Endothelial cell of umbilical vein (primary cell): ENCODE data around the gene TSPAN9. TPM values are rescaled to one million over a fixed set of nuclear protein-coding genes. Genes with fewer than 3 reads are reported as not detected.

Experiments used
- BruUV-seq: library from RNA; stranded (reverse); fragments of 400-500 nt; replicated peaks from 2 replicates; lab custom pipeline; 2021; lab: Mats Ljungman, UMichigan
- CTCF ChIA-PET: fragments of 300-600, 350-600 bp; sonication (Branson Sonifier 250); formaldehyde crosslinking; loops from one replicate; lab custom pipeline; 2021; ENCODE audit warnings: antibody characterized with exemption, inconsistent platforms; lab: Charles Lee
- POLR2A ChIA-PET: fragments of 300-600, 350-600 bp; sonication (Branson Sonifier 250); formaldehyde crosslinking; loops from one replicate; lab custom pipeline; 2021; ENCODE audit warnings: antibody characterized with exemption, inconsistent platforms; lab: Charles Lee
- DNase-seq: peaks from one replicate; pipeline ENCODE4 v3.0.0-alpha.2; 2011; ENCODE audit warnings: low read depth, low spot score
- FAIRE-seq: peaks from 2 replicates; lab custom pipeline; 2011; peaks lifted over from hg19 to GRCh38; lab: Jason Lieb, UNC
- H2AFZ ChIP-seq: 2 replicates; pipeline ENCODE4 v1.6.0; 2012; ENCODE audit warnings: low read depth, low read length, control low read depth, inconsistent platforms
- H3K27ac ChIP-seq: 2 replicates; pipeline ENCODE4 v1.5.1; 2011; ENCODE audit warnings: low read depth, mild to moderate bottlenecking, control low read depth, low read length, moderate library complexity; ENCODE audit not compliant: insufficient read depth
- H3K27me3 ChIP-seq, 2 experiments: 2 replicates each; pipeline versions ENCODE4 v1.6.0 to v1.6.1; 2011; ENCODE audit warnings: low read length in 2 of 2, mixed read lengths in 1 of 2; ENCODE audit not compliant: control insufficient read depth in 2 of 2, insufficient read depth in 2 of 2
- H3K36me3 ChIP-seq, 2 experiments: 2 replicates in 1 of 2; 3 replicates in 1 of 2; pipeline ENCODE4 v1.5.1; 2011; ENCODE audit warnings: low read length in 2 of 2, mild to moderate bottlenecking in 1 of 2, moderate library complexity in 1 of 2; ENCODE audit not compliant: control insufficient read depth in 2 of 2, insufficient read depth in 2 of 2; ENCODE audit errors: extremely low read depth in 1 of 2
- H3K4me1 ChIP-seq: 3 replicates; pipeline ENCODE4 v1.5.1; 2011; ENCODE audit warnings: mild to moderate bottlenecking, low read length; ENCODE audit not compliant: control insufficient read depth, insufficient read depth; ENCODE audit errors: extremely low read depth
- H3K4me2 ChIP-seq: 2 replicates; pipeline ENCODE4 v1.6.1; 2011; ENCODE audit warnings: low read length, control low read depth, mixed read lengths; ENCODE audit not compliant: insufficient read depth
- H3K4me3 ChIP-seq, 3 experiments: fragments of 200-600 bp in 1 of 3; sonication (generic), shearing (Covaris generic) in 1 of 3; replicated peaks in 1 of 3; 2 replicates each; pipeline ENCODE4 v1.5.1; 2011 to 2016; ENCODE audit warnings: control low read depth in 3 of 3, low read length in 3 of 3, mild to moderate bottlenecking in 2 of 3, inconsistent platforms in 1 of 3, low read depth in 1 of 3, moderate library complexity in 1 of 3; ENCODE audit not compliant: insufficient read depth in 1 of 3
- H3K79me2 ChIP-seq: 2 replicates; pipeline ENCODE4 v1.6.0; 2012; ENCODE audit warnings: low read length, inconsistent platforms; ENCODE audit not compliant: control insufficient read depth, insufficient read depth
- H3K9ac ChIP-seq: replicated peaks from 2 replicates; pipeline ENCODE3; 2011; ENCODE audit warnings: low read length, control low read depth; ENCODE audit not compliant: insufficient read depth; ENCODE audit errors: extremely low read depth
- H3K9me1 ChIP-seq: replicated peaks from 3 replicates; pipeline ENCODE4 v1.6.0; 2011; ENCODE audit warnings: mild to moderate bottlenecking, low read length; ENCODE audit not compliant: control insufficient read depth, insufficient read depth; ENCODE audit errors: extremely low read depth
- H3K9me3 ChIP-seq: replicated peaks from 2 replicates; pipeline ENCODE4 v1.5.1; 2012; ENCODE audit warnings: low read length, inconsistent platforms; ENCODE audit not compliant: control insufficient read depth, insufficient read depth
- H4K20me1 ChIP-seq: replicated peaks from 2 replicates; pipeline ENCODE3; 2011; ENCODE audit warnings: mild to moderate bottlenecking, low read length; ENCODE audit not compliant: control insufficient read depth, insufficient read depth; ENCODE audit errors: extremely low read depth
- CTCF ChIP-seq, 2 donors: IDR thresholded peaks; 1 replicate in 1 of 2; 2 replicates in 1 of 2; pipeline ENCODE4 v1.5.1; 2011; ENCODE audit warnings: low read length in 2 of 2, mild to moderate bottlenecking in 2 of 2, moderate library complexity in 2 of 2, control low read depth in 1 of 2, inconsistent platforms in 1 of 2, low read depth in 1 of 2; ENCODE audit not compliant: insufficient read depth in 1 of 2; ENCODE audit errors: extremely low read depth in 1 of 2
- EZH2 ChIP-seq: IDR thresholded peaks from 2 replicates; pipeline ENCODE4 v1.6.1; 2012; ENCODE audit warnings: borderline replicate concordance, low read depth, mild to moderate bottlenecking, moderate library complexity, low read length, inconsistent platforms; ENCODE audit not compliant: severe bottlenecking
- FOS ChIP-seq: IDR thresholded peaks from 2 replicates; pipeline ENCODE4 v1.6.1; 2011; ENCODE audit warnings: mild to moderate bottlenecking, low read length, moderate library complexity, borderline replicate concordance; ENCODE audit not compliant: insufficient read depth
- GATA2 ChIP-seq: IDR thresholded peaks from 2 replicates; pipeline ENCODE4 v1.7.0; 2011; ENCODE audit warnings: low read depth, mild to moderate bottlenecking, moderate library complexity, mixed read lengths, low read length; ENCODE audit not compliant: insufficient read length, insufficient read depth
- JUN ChIP-seq: IDR thresholded peaks from 2 replicates; pipeline ENCODE4 v1.6.1; 2011; ENCODE audit warnings: borderline replicate concordance, low read depth; ENCODE audit not compliant: insufficient read length, insufficient read depth
- MAX ChIP-seq: IDR thresholded peaks from 2 replicates; pipeline ENCODE4 v1.6.1; 2011; ENCODE audit not compliant: insufficient read depth, insufficient read length
- MYC ChIP-seq: IDR thresholded peaks from one replicate; pipeline ENCODE4 v1.6.1; 2011; ENCODE audit warnings: mild to moderate bottlenecking, low read depth, low read length
- POLR2A ChIP-seq: IDR thresholded peaks from 2 replicates; pipeline ENCODE4 v1.6.1; 2012; ENCODE audit warnings: low read depth, mild to moderate bottlenecking, control low read depth, low read length
- POLR2AphosphoS5 ChIP-seq: IDR thresholded peaks from 2 replicates; pipeline ENCODE4 v1.6.1; 2012; ENCODE audit warnings: low read depth, mild to moderate bottlenecking, control low read depth, low read length, moderate library complexity; ENCODE audit not compliant: insufficient read depth
- dilution Hi-C: fragments of 300-500 bp; cut with MboI; formaldehyde crosslinking; loops from one replicate; pipeline ENCODE4 v1.15.0; 2019; ENCODE audit warnings: low sequenced_read_pairs; ENCODE audit not compliant: extremely low pct_ligation_motif_present
- intact Hi-C: fragments of 100-400 bp; cut with micrococcal nuclease; formaldehyde crosslinking; loops from one replicate; pipeline ENCODE4 v1.10.0; 2022
- polyA plus RNA-seq, 4 experiments: library from polyadenylated mRNA; depleted of rRNA in 3 of 4; stranded (reverse) in 3 of 4; unstranded in 1 of 4; fragments of >200 nt; gene quantifications; 2 replicates each; pipeline versions ENCODE4 v1.2.1 to v1.2.3, GENCODE V29; 2011 to 2012; ENCODE audit warnings: missing spikeins in 1 of 4
- total RNA-seq: library from RNA; stranded (reverse); gene quantifications from 2 replicates; pipeline ENCODE4 v1.2.3, GENCODE V29; 2021

Gene TSPAN9
- total and polyA plus RNA-seq, 2 donors (not counting 3 experiments of a cell fraction or from before 2014, with no cell fraction given) = 43.3 to 66.8 TPM

- DNase-seq (no peak), FAIRE-seq (no peak)
- dilution Hi-C loops = no loop called here
- H3K9ac ChIP-seq = no peak overlapping the region
- no peaks in the 10 kb centered on the region for H3K9me3 ChIP-seq
- H3K9me1 ChIP-seq = no peaks in the 10 kb centered on the region
- intact Hi-C loops = no loop called here
- H4K20me1 ChIP-seq = no peaks in the 10 kb centered on the region
- no peaks in the 10 kb centered on the region for H3K27me3 ChIP-seq
- peaks cover 0 to 3% of the 10 kb centered on the region in 2 experiments for H3K36me3 ChIP-seq
- peaks cover 21% of the 10 kb centered on the region for H3K4me1 ChIP-seq
- POLR2A ChIA-PET = no interaction called here
- TF ChIP-seq POLR2AphosphoS5 = no peak
- TF ChIP-seq FOS = no peak
- no peak for TF ChIP-seq GATA2
- no peak for TF ChIP-seq EZH2
- TF ChIP-seq MYC = no peak
- no peak for TF ChIP-seq JUN
- TF ChIP-seq POLR2A = no peak
- TF ChIP-seq CTCF (IDR thresholded peaks at IDR 0.05; ENCODE audit: extremely low read depth in 1 of 2, insufficient read depth in 1 of 2, low read depth in 1 of 2, low read length in 2 of 2) = no peak
- TF ChIP-seq MAX = no peak
- CTCF ChIA-PET = interaction anchor here (0.7 kb wide), 1 partner anchor 265 kb away, joined by 5 read pairs; no protein-coding TSS in a partner anchor
- H2AFZ ChIP-seq = no peak overlapping the region
- H3K79me2 ChIP-seq = no peaks in the 10 kb centered on the region
- no peak overlapping the region for H3K27ac ChIP-seq
- no peak overlapping the region for H3K4me3 ChIP-seq
- BruUV-seq = no TSS peak
- no peak overlapping the region for H3K4me2 ChIP-seq
Observed at GRCh38 chr12:3113671-3114325, 36.6 kb downstream of the TSPAN9 start.
